ENCODE measurements around the gene PTTG1IP. TPM values are rescaled to one million over a fixed set of nuclear protein-coding genes. Genes with fewer than 3 reads are reported as not detected.

PTTG1IP gene, protein sequence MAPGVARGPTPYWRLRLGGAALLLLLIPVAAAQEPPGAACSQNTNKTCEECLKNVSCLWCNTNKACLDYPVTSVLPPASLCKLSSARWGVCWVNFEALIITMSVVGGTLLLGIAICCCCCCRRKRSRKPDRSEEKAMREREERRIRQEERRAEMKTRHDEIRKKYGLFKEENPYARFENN
- 107 and 124 TPM in 2 replicates for total RNA-seq

DNA sequence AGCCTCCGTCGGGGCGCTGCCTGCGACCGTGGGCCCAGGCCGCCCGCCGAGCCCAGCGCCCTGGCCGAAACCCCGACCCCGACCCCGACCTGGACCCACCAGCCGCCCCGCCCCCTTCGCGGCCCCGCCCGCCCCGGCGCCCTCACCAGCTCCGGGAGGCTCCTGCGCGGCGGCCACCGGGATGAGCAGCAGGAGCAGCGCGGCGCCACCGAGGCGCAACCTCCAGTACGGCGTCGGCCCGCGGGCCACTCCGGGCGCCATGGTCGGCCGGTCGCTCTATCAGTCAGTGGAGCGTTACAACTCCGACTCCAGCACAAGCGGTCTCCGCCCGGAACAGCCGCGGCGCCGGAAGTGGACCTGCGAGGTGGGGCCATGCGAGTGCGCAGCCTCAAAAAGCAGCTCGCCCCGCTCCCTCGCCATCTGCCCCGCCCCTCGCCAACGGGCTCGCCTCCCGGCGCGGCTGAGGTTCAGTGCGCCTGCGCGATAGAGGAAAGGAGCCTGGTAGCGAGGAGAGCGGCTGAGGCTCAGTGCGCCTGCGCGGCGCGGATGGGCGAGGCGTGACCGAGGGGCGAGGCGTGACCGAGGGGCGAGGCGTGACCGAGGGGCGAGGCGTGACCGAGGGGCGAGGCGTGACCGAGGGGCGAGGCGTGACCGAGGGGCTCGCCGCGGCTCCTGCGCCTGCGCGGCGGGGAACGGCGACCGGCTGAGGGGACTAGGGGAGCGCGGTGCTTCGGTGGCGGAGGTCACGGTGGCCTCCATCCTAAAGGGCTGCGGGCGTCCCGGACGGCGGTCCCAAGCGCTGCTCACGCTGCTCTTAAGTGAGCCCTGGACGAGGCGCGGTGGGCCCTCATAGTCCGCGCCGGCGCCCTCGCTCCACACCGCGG is at the start of gene PTTG1IP:
TSS of gene PTTG1IP (minus strand) at position 335 of the 884 bp plus-strand sequence. CDS start at position 261, 74 bp downstream.
- TF ChIP-seq CTCF (IDR thresholded peaks at IDR 0.05; ENCODE audit: insufficient read depth, low read length, severe bottlenecking) = no peak
- no peak for FAIRE-seq
- DNase-seq (ENCODE audit: low read depth) = peak; percentile 85
- Histone ChIP-seq H3K36me3 (ENCODE audit: control insufficient read depth, insufficient read depth, low read length) (no peaks in the 10 kb centered on the region), H3K4me3 (ENCODE audit: low read depth, low read length) (peak within 1 kb of the TSS; percentile 72), H3K27me3 (ENCODE audit: control insufficient read depth, insufficient read depth, low read length) (no peaks in the 10 kb centered on the region)

DNA sequence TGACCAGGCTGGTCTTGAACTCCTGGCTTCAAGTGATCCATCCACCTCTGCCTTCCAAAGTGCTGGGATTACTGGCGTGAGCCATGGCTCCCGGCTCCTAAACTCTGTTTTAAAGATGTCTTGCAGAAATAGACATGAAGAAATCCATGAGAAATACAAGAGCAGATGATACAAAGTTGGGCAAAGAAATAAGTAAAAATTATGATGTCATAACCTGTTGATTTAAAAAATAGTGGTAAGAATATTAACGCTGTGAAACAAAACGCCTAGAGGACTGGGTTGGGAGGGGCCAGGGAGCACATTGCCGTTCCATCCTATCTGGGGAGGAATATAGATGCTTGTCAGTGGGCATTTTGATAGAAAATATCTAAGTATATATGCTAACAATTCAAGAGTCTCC is 48.4 kb upstream of the PTTG1IP start:
- Histone ChIP-seq H3K4me3 (ENCODE audit: low read depth, low read length) (no peak overlapping the region), H3K27me3 (ENCODE audit: control insufficient read depth, insufficient read depth, low read length) (no peaks in the 10 kb centered on the region), H3K36me3 (ENCODE audit: control insufficient read depth, insufficient read depth, low read length) (no peaks in the 10 kb centered on the region)
- DNase-seq (ENCODE audit: low read depth) (no peak), FAIRE-seq (no peak)
- no peak for TF ChIP-seq CTCF (IDR thresholded peaks at IDR 0.05; ENCODE audit: insufficient read depth, low read length, severe bottlenecking)

DNA sequence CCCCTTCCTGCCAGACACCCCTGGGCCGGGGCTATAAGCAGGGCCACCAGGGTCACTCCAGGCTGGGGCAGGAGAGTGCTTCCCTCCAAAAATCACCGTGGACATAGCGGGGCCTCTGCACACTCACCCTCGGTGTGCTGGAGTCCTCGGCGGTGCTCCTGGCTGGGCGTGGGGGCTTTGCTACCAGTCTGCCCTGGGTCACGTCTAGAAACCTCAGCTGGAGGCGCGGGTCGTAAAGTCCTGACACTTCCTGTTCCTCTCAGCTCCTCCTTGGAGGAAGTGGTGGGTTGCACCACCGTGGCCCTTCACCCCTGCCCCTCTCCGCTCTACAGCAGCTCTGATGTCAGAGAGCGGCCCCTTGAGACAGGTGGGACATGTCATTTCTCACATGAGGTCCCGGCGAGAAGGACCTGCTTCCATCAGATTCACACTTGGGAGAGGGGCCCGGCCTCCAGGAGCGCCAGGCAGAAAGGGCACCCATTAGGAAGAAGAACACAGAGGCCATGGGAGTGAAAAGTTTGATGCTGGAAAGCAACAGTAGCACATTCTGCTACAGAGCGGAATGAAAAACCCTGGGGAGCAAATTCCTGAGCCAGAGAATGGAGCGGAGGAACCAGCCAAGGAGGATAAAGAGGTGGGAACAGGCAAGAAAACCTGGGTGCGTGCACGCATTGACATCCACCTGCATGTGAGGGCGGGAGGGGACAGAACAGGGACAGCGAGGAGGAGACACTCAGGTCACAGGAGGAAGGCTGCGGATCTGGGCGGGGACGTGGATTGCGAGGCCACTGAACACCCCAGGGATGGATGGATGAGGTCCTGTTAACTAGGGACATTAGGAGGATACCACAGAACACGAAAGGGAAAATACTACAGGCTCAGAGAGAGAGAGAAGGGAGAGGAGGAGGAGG is 47.5 kb upstream of the PTTG1IP start, which contains the start of gene ITGB2:
TSS of gene ITGB2 (minus strand) at position 206 of the 911 bp plus-strand sequence. CDS start 10,117 bp downstream, outside the sequence.
- H3K4me3 ChIP-seq (ENCODE audit: low read depth, low read length) = no peak within 1 kb of the TSS
- H3K27me3 ChIP-seq (ENCODE audit: control insufficient read depth, insufficient read depth, low read length) = no peaks in the 10 kb centered on the region
- FAIRE-seq (no peak), DNase-seq (ENCODE audit: low read depth) (no peak)
- H3K36me3 ChIP-seq (ENCODE audit: control insufficient read depth, insufficient read depth, low read length) = no peaks in the 10 kb centered on the region
- no peak for TF ChIP-seq CTCF (IDR thresholded peaks at IDR 0.05; ENCODE audit: insufficient read depth, low read length, severe bottlenecking)

- no peak overlapping the region for H3K4me3 ChIP-seq (ENCODE audit: low read depth, low read length)
- H3K27me3 ChIP-seq (ENCODE audit: control insufficient read depth, insufficient read depth, low read length) = no peaks in the 10 kb centered on the region
- DNase-seq (ENCODE audit: low read depth) (no peak), FAIRE-seq (no peak)
- H3K36me3 ChIP-seq (ENCODE audit: control insufficient read depth, insufficient read depth, low read length) = no peaks in the 10 kb centered on the region
- TF ChIP-seq CTCF (IDR thresholded peaks at IDR 0.05; ENCODE audit: insufficient read depth, low read length, severe bottlenecking) = no peak
Measured at GRCh38 chr21:44919913-44920693, 46.6 kb upstream of the PTTG1IP start.
